Measurements from ENCODE around the gene LYPD6B. TPM values are rescaled to one million over a fixed set of nuclear protein-coding genes. Genes with fewer than 3 reads are reported as not detected.

Gene LYPD6B
- polyA plus RNA-seq, 3 donors = not detected

- intact Hi-C loops (cut with micrococcal nuclease) = no loop called here
- Mint-ChIP-seq H3K9me3 (no peaks in the 10 kb centered on the region), H3K4me1 (no peaks in the 10 kb centered on the region), H3K36me3 (no peaks in the 10 kb centered on the region), H3K27ac (no peak overlapping the region), H3K4me3 (no peak overlapping the region), H3K27me3 (ENCODE audit: low read depth in 3 of 3) (peaks cover 2 to 7% (median 5%) of the 10 kb centered on the region in 3 donors)
- 83% methylated on average over 1 of the region's 5 CpGs for WGBS (ENCODE audit: insufficient coverage)
- Histone ChIP-seq H3K9me3 (replicated peaks in 1 of 2; ENCODE audit: control insufficient read depth in 1 of 2, insufficient read depth in 1 of 2, low read length in 2 of 2) (no peaks in the 10 kb centered on the region), H3K4me2 (replicated peaks; ENCODE audit: extremely low read depth, low read length, poor library complexity, severe bottlenecking) (no peak overlapping the region), H2AFZ (ENCODE audit: insufficient read depth, low read depth, low read length, poor library complexity, severe bottlenecking) (no peak overlapping the region), H3K36me3 (replicated peaks in 1 of 2; ENCODE audit: control insufficient read depth in 1 of 2, insufficient read depth in 2 of 2, low read length in 2 of 2) (no peaks in the 10 kb centered on the region), H3K4me1 (ENCODE audit: control insufficient read depth in 1 of 2, insufficient read depth in 2 of 2, low read length in 2 of 2) (no peaks in the 10 kb centered on the region), H3K79me2 (ENCODE audit: insufficient read depth, low read length) (no peaks in the 10 kb centered on the region), H3K27me3 (ENCODE audit: control insufficient read depth in 2 of 2, insufficient read depth in 2 of 2, low read length in 2 of 2) (no peaks in the 10 kb centered on the region), H3K27ac (ENCODE audit: low read depth in 1 of 2, low read length in 2 of 2) (no peak overlapping the region), H3K4me3 (replicated peaks in 1 of 3; ENCODE audit: low read depth in 2 of 3, low read length in 3 of 3) (no peak overlapping the region), H4K20me1 (ENCODE audit: insufficient read depth, low read length) (no peaks in the 10 kb centered on the region), H3K9ac (ENCODE audit: insufficient read depth, low read length, poor library complexity, severe bottlenecking) (no peak overlapping the region)
- TF ChIP-seq, protein P1, sequence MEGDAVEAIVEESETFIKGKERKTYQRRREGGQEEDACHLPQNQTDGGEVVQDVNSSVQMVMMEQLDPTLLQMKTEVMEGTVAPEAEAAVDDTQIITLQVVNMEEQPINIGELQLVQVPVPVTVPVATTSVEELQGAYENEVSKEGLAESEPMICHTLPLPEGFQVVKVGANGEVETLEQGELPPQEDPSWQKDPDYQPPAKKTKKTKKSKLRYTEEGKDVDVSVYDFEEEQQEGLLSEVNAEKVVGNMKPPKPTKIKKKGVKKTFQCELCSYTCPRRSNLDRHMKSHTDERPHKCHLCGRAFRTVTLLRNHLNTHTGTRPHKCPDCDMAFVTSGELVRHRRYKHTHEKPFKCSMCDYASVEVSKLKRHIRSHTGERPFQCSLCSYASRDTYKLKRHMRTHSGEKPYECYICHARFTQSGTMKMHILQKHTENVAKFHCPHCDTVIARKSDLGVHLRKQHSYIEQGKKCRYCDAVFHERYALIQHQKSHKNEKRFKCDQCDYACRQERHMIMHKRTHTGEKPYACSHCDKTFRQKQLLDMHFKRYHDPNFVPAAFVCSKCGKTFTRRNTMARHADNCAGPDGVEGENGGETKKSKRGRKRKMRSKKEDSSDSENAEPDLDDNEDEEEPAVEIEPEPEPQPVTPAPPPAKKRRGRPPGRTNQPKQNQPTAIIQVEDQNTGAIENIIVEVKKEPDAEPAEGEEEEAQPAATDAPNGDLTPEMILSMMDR (IDR thresholded peaks at IDR 0.05) = no peak
- no peak for DNase-seq
These were observed 18.9 kb downstream of the LYPD6B start for GRCh38 chr2:149057401-149057800.

GRCh38 chr2:149058936-149059335 is 20.4 kb downstream of the LYPD6B start:
- TF ChIP-seq, protein P1 (IDR thresholded peaks at IDR 0.05) = no peak
- H3K79me2 ChIP-seq (ENCODE audit: insufficient read depth, low read length) = no peaks in the 10 kb centered on the region
- no peaks in the 10 kb centered on the region for H4K20me1 ChIP-seq (ENCODE audit: insufficient read depth, low read length)
- DNase-seq = no peak
- H3K9me3 ChIP-seq (replicated peaks in 1 of 2; ENCODE audit: control insufficient read depth in 1 of 2, insufficient read depth in 1 of 2, low read length in 2 of 2) = no peaks in the 10 kb centered on the region
- no peak overlapping the region for H3K27ac ChIP-seq (ENCODE audit: low read depth in 1 of 2, low read length in 2 of 2)
- no peaks in the 10 kb centered on the region for H3K4me1 ChIP-seq (ENCODE audit: control insufficient read depth in 1 of 2, insufficient read depth in 2 of 2, low read length in 2 of 2)
- intact Hi-C loops (cut with micrococcal nuclease) = no loop called here
- no peaks in the 10 kb centered on the region for H3K9me3 Mint-ChIP-seq
- H3K27me3 ChIP-seq (ENCODE audit: control insufficient read depth in 2 of 2, insufficient read depth in 2 of 2, low read length in 2 of 2) = no peaks in the 10 kb centered on the region
- H2AFZ ChIP-seq (ENCODE audit: insufficient read depth, low read depth, low read length, poor library complexity, severe bottlenecking) = no peak overlapping the region
- H3K27ac Mint-ChIP-seq = no peak overlapping the region
- H3K4me1 Mint-ChIP-seq = no peaks in the 10 kb centered on the region
- no peaks in the 10 kb centered on the region for H3K36me3 ChIP-seq (replicated peaks in 1 of 2; ENCODE audit: control insufficient read depth in 1 of 2, insufficient read depth in 2 of 2, low read length in 2 of 2)
- no peak overlapping the region for H3K4me3 ChIP-seq (replicated peaks in 1 of 3; ENCODE audit: low read depth in 2 of 3, low read length in 3 of 3)
- no peak overlapping the region for H3K4me2 ChIP-seq (replicated peaks; ENCODE audit: extremely low read depth, low read length, poor library complexity, severe bottlenecking)
- no peak overlapping the region for H3K4me3 Mint-ChIP-seq
- H3K27me3 Mint-ChIP-seq (ENCODE audit: low read depth in 3 of 3) = peaks cover 2 to 7% (median 3%) of the 10 kb centered on the region in 3 donors
- H3K36me3 Mint-ChIP-seq = no peaks in the 10 kb centered on the region
- H3K9ac ChIP-seq (ENCODE audit: insufficient read depth, low read length, poor library complexity, severe bottlenecking) = no peak overlapping the region
- WGBS (ENCODE audit: insufficient coverage) = 69% methylated on average over 2 of the region's 5 CpGs
